Measurements from ENCODE around the gene UBASH3B.
A peak's percentile ranks its signal among the peaks of the same experiment; 100 is the strongest.

UBASH3B gene

GRCh38 chr11:122791836-122792235 lies 136.3 kb downstream of the UBASH3B start:
- DNase-seq: no peak

- DNase-seq: no peak
Observed at GRCh38 chr11:122793515-122793914, 138.0 kb downstream of the UBASH3B start.

GRCh38 chr11:122795307-122795706 lies 139.8 kb downstream of the UBASH3B start:
- DNase-seq: no peak

- DNase-seq: no peak
Observed at GRCh38 chr11:122796128-122796717, 140.7 kb downstream of the UBASH3B start.

DNA sequence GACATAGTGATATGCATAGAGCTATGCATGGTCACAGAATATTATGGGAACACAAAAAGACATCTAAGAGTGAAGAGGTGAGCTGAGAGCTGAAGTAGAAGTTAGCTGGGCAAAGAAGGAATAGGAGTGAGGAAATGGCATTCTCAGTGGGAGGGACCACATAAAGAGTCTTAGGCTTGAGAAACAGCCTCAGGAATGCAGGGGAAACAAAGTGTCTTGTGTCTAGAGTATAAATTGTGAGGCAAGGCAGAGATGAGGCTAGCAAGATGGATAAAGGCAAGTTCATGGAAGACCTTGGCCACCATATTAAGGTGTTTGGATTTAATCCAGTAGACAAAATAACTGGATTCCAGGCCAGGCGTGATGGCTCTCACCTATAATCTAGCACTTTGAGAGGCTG lies 142.1 kb downstream of the UBASH3B start:
- no peak for DNase-seq

- no peak for DNase-seq
Observed at GRCh38 chr11:122799406-122800105, 144.0 kb downstream of the UBASH3B start.

DNA sequence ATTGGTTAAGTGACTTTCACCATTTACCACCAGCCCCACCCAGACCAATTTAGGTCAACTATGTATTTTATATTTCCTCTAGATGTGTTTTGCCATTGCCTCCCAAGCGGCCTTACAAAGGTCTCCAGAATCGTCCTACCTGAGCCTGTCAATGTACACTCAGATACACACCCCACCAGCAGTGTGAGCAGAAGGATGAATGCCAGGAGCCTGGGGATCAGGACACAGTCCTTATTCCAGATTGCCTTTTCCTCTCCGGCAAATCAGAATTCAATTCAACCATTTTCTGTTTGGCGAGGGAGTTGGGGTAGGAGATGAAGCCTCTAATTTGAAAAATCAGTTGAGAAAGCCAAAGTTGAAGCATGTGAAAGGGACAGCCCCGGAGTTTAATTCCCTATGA lies 147.4 kb downstream of the UBASH3B start:
- DNase-seq: peak in 1 of 2 experiments; percentile 37

DNA sequence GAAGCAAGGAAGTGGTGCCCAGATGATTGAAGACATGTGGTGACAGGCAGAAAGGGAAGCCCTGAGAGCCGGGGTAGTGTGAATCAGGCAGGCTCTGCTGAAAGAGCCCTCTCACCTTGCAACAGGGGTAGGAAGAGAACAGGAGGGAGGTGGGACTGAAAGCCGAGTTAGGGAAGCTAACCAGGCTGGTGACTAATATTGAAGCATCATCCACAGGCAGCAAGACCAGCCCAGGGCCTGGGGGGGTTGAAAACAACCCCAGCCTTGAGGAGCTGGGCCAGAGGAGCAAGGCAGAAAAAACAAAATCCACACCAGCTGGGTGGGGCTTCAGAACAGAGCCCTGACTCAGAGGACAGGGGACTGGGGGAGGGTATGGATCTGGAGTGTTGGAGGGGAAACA lies 147.8 kb downstream of the UBASH3B start:
- DNase-seq: no peak

- no peak for DNase-seq
Observed at GRCh38 chr11:122803716-122804115, 148.2 kb downstream of the UBASH3B start.

DNA sequence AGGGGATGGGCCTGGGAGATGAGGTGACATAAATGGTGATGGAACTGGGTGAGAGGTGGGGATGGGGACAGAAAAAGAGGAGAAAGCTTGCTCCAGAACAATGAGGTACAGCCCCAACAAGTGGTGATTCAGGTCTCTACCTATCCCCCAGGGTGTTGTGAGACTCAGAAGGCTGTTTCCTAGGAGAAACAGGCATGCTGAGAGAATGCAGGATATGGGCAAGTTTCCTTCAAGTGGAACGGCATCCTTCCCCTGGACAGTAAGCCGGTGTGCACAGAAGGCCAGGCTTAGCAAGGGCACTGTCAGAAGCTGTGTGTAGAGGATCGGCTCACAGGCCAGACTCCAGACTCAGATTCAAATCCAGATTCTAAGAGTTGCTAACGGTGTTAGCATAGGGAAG lies 148.6 kb downstream of the UBASH3B start:
- no peak for DNase-seq

DNA sequence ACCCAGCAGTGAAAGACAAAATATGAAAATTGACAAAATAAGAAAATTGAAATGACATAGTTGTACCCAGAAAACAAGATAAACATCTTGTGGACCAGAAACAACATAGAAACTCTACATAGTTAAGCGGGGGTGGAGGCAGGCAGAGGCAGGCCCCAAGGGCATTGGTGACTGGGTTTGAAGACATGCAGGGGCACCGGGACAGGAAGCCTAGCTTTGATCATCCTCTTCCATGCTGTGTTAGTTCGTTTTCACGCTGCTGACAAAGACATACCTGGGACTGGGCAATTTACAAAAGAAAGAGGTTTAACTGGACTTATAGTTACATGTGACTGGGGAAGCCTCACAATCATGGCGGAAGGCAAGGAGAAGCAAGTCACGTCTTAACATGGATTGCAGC lies 149.3 kb downstream of the UBASH3B start:
- DNase-seq: no peak

GRCh38 chr11:122807731-122808477 lies 152.4 kb downstream of the UBASH3B start:
- DNase-seq: no peak

DNA sequence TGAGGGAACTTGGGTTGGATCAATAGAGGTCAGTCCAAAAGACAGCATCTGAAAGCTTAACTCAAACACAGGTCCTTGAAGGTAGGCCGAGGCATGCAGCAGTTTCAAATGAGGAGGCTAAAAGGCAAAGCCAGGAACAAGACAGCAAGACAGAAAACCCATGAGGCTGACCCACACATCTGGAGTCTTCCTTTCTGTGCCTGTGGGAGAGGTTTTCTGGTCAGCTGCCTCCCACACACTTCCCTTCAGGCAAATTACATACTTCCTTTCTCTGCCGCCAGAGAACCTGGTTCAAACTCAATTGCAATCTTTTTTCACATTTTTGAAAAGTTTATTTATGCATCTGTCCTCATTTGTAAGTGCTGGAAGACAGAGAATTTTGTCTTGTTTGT lies 153.0 kb downstream of the UBASH3B start:
- no peak for DNase-seq

DNA sequence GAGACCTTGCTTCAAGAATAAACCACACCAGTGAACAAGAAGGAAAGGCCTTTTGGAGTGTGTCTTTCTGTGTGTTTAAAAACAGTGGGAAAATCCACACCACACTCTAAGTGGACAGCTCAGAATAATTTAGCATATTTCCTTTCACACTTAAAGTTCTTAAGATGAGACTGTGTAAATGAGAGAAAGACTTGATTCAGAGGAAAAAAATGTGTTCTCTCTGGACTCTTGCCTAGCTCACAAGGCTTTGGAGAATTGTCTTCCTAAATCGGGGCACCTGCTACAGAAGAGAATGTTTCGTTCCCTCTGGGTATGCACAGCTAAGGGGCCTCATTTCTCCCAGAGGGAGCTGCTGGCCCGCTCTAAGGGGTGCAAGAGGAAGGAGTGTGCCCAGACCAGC lies 154.3 kb downstream of the UBASH3B start:
- no peak for DNase-seq

- no peak for DNase-seq
Observed at GRCh38 chr11:122811721-122812120, 156.2 kb downstream of the UBASH3B start.

- DNase-seq: no peak
Observed at GRCh38 chr11:122812638-122813037, 157.1 kb downstream of the UBASH3B start.

DNA sequence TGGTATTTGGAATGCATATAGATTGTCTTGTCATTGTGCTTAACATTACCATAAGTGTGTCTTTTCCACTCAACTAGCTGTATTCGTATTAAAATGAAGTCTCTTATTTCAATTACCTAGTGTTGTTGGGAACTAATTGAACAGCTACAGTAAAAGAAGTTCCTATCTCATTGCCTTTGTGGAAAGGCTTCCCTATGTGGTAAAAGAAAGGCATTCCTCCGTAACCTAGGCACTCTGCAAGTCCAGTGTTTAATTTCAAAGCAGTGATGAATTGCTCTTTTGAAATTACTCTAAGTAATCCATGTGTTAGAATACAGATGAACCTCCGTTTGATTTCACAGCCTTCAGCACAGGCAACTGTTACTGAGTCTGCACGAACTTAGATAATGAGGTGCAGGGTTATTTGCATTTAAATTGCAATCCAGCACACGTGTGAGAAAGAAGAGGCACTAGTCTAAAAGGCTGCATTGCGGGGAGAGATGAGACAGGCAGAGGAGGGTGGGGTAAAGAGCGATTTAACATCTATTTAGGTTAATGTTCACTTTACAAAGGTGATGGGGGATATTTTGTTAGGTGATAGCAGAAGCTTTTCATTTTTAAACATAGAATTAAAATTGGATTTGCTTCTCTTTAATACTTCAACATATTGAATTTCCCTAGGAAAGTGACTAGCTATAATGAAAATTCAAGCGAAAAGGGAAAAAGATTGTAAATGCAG lies 157.8 kb downstream of the UBASH3B start:
- no peak for DNase-seq

- DNase-seq: no peak
Observed at GRCh38 chr11:122813894-122814270, 158.4 kb downstream of the UBASH3B start.

DNA sequence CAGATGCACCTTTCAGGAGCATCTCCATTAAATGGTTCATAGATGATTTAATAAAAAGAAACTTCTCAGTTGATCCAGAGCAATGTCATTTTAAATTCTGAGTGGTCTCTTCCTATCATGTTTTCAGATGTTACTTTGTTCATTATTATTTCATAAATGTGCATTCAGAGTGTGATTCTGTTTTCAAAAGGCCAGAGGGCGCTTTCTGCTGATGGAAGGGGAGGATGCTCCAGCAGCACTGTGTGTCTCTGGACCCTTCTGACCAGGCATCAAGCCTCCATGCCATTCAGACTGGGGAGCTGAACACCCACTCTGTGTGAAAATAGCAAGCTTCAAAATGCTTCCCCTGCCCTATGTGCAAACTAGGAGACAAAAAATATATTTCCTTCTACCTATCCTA lies 158.9 kb downstream of the UBASH3B start:
- DNase-seq: no peak

- no peak for DNase-seq
Observed at GRCh38 chr11:122815900-122816299, 160.4 kb downstream of the UBASH3B start.

- DNase-seq: peak in 1 of 2 experiments; percentile 48
Observed at GRCh38 chr11:122816761-122817520, 161.4 kb downstream of the UBASH3B start.

DNA sequence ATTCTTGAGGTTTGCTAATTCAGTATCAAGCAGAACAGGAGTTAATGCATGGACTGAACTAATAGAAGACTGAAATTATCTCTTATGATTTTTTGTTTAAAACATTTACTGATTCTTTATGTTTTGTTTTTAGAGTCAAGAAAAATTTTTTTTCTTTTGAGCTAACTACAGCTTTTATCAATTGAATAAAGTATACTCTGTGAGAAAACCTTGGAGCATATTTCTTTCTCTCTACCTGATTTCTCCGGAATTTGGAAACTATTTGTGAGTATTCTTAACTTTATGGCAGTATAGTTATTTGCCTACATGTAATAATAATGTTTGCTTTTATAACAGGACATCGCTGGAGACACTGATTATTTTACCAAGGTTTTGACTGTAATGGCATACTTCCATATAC lies 164.6 kb downstream of the UBASH3B start:
- DNase-seq: no peak

DNA sequence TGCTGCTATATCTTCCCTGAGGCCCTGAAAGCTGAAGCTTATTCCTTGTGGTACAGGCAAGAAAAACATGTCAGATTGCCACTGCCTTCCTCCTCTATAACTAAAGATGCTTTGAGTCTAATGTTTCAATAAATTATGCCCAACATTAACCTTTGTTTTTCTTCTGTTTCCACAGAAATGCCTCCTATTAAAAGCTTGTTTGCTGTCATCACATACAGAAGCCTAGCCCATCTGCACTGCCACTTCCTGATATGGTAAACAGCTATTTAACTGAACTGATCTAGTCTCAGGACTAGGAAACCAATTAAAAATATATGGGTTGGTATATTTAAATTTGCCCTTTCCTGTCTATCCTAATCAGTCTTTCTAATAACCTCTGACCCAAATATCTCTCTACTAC lies 165.6 kb downstream of the UBASH3B start:
- DNase-seq: no peak
